Activated CD4-positive, alpha-beta T cell treated with anti-CD3 and anti-CD28 coated beads, Interleukin-10, Interleukin-2, amounts not matched to agents 100 ng/mL and 50 ng/mL, durations not matched to agents 16 hours and 8 hours (primary cell): Measurements from ENCODE around the gene PI4KA.
"Not testable (repeated sequence)": the region's sequence is repeated elsewhere in the genome, so short reads cannot be mapped to it uniquely, and the experiment has no call there.

ENCODE experiments used
- DNase-seq: peaks from one replicate; pipeline ENCODE4 v3.0.0-alpha.2; 2020

Gene PI4KA

GRCh38 chr22:20858615-20859416 lies at the start of gene PI4KA, which contains the start of gene SNAP29:
PI4KA (minus strand) TSS chr22:20858811; CDS start chr22:20858725, 86 bp downstream.
SNAP29 (plus strand) TSS chr22:20859007; CDS start chr22:20859111, 104 bp downstream.
- DNase-seq = peak; percentile 99

GRCh38 chr22:20906387-20906767 lies 47.8 kb upstream of the PI4KA start:
- no peak for DNase-seq

- DNase-seq = no peak
Measured at GRCh38 chr22:20905415-20906386, 47.1 kb upstream of the PI4KA start.

- no peak for DNase-seq
Measured at GRCh38 chr22:20904980-20905355, 46.4 kb upstream of the PI4KA start.

GRCh38 chr22:20904008-20904979 lies 45.7 kb upstream of the PI4KA start:
- DNase-seq = no peak

GRCh38 chr22:20903093-20903492 lies 44.5 kb upstream of the PI4KA start:
- DNase-seq = no peak

GRCh38 chr22:20901093-20902033 lies 42.8 kb upstream of the PI4KA start:
- not testable (repeated sequence) for DNase-seq

GRCh38 chr22:20899827-20900423 lies 41.3 kb upstream of the PI4KA start:
- DNase-seq = no peak

GRCh38 chr22:20897737-20898136 lies 39.1 kb upstream of the PI4KA start:
- DNase-seq = not testable (repeated sequence)

- DNase-seq = no peak
Measured at GRCh38 chr22:20890975-20891374, 32.4 kb upstream of the PI4KA start.

GRCh38 chr22:20889904-20890540 lies 31.4 kb upstream of the PI4KA start:
- no peak for DNase-seq

GRCh38 chr22:20889025-20889704 lies 30.6 kb upstream of the PI4KA start:
- no peak for DNase-seq

- no peak for DNase-seq
Measured at GRCh38 chr22:20887375-20887774, 28.8 kb upstream of the PI4KA start.

- peak; percentile 40 for DNase-seq
Measured at GRCh38 chr22:20885557-20886323, 27.1 kb upstream of the PI4KA start.

GRCh38 chr22:20885017-20885556 lies 26.5 kb upstream of the PI4KA start:
- DNase-seq = no peak

- DNase-seq = no peak
Measured at GRCh38 chr22:20884454-20884853, 25.8 kb upstream of the PI4KA start.

- no peak for DNase-seq
Measured at GRCh38 chr22:20882855-20883254, 24.2 kb upstream of the PI4KA start.
